Ascending aorta (tissue), 2 donors: ENCODE data around the gene PTGDS. TPM values are rescaled to one million over a fixed set of nuclear protein-coding genes. Genes with fewer than 3 reads are reported as not detected.

Experiments used
- DNase-seq, 2 donors: peaks; one replicate each; pipeline ENCODE4 v3.0.0-alpha.2; 2019; ENCODE audit warnings: low spot score in 2 of 2
- H3K27ac ChIP-seq, 2 donors: fragments of 200-600 bp; sonication (generic); one replicate each; pipeline ENCODE4 v1.5.1; 2016 to 2017; ENCODE audit warnings: mild to moderate bottlenecking in 1 of 2
- H3K27me3 ChIP-seq: fragments of 200-600 bp; sonication (generic); one replicate; pipeline ENCODE4 v1.5.1; 2017
- H3K36me3 ChIP-seq, 2 donors: fragments of 200-600 bp; sonication (generic); one replicate each; pipeline ENCODE4 v1.5.1; 2016
- H3K4me1 ChIP-seq, 2 donors: fragments of 200-600 bp; sonication (generic); one replicate each; pipeline ENCODE4 v1.5.1; 2016 to 2017; ENCODE audit warnings: mild to moderate bottlenecking in 1 of 2
- H3K4me3 ChIP-seq, 2 donors: fragments of 200-600 bp; sonication (generic); one replicate each; pipeline ENCODE4 v1.5.1; 2016 to 2017; ENCODE audit warnings: mild to moderate bottlenecking in 1 of 2
- H3K9me3 ChIP-seq, 2 donors: fragments of 200-600 bp; sonication (generic); one replicate each; pipeline ENCODE4 v1.5.1; 2016
- CTCF ChIP-seq, 3 experiments: fragments of 200-600 bp in 2 of 3; fragments of 450-650 bp in 1 of 3; sonication (generic) in 2 of 3; IDR thresholded peaks; one replicate each; pipeline ENCODE4 v1.5.1; 2016 to 2019; ENCODE audit warnings: antibody characterized with exemption in 3 of 3, mild to moderate bottlenecking in 1 of 3, moderate library complexity in 1 of 3
- intact Hi-C: fragments of 100-400 bp; cut with DNase I; formaldehyde crosslinking; loops from one replicate; pipeline ENCODE4 v1.15.1; 2023
- total RNA-seq: library from RNA; depleted of rRNA; stranded (reverse); fragments of >200 nt; gene quantifications from one replicate; pipeline ENCODE4 v1.1.0, GENCODE V29; 2016

The PTGDS gene
- total RNA-seq, 1 donor from 2014 or later = 68.3 TPM

DNA sequence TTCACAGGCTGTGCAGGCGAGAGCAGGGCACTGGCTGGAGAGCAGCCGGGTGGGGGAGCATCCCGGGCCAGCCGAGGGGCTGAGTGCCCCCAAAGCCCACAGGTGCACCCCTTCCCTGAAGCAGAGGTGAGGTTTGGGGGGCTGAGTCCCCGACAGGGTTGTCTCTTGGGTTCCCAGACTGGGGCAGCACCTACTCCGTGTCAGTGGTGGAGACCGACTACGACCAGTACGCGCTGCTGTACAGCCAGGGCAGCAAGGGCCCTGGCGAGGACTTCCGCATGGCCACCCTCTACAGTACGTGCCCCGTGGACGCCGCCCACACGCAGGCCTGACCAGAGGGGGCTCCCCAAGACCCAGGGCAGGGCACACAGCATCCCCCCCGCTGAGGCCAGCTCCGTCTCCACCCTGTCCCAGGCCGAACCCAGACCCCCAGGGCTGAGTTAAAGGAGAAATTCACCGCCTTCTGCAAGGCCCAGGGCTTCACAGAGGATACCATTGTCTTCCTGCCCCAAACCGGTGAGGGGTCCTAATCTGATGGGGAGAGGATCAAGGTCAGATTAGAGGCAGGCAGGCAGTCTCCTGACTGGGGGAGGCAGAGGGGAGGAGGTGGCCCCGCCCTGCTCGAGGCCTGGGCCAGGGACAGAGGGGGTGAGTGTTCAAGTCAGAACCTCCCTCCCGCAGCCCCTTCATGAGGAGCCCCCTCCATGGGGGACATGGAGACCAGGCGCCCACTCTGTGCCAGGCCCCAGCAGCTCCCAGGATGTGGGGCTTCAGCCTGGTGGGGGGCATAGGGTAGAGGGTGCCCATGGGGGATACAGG, 2.7 kb downstream of the PTGDS start:
- H3K27me3 ChIP-seq = peaks cover 4% of the 10 kb centered on the region
- no peaks in the 10 kb centered on the region for H3K9me3 ChIP-seq
- intact Hi-C loops = no loop called here
- no peak for DNase-seq
- H3K27ac ChIP-seq = no peak overlapping the region
- H3K4me3 ChIP-seq = no peak overlapping the region
- no peaks in the 10 kb centered on the region for H3K36me3 ChIP-seq
- no peak for TF ChIP-seq CTCF (IDR thresholded peaks at IDR 0.05)
- H3K4me1 ChIP-seq = peaks cover 7 to 8% of the 10 kb centered on the region in 2 donors

DNA sequence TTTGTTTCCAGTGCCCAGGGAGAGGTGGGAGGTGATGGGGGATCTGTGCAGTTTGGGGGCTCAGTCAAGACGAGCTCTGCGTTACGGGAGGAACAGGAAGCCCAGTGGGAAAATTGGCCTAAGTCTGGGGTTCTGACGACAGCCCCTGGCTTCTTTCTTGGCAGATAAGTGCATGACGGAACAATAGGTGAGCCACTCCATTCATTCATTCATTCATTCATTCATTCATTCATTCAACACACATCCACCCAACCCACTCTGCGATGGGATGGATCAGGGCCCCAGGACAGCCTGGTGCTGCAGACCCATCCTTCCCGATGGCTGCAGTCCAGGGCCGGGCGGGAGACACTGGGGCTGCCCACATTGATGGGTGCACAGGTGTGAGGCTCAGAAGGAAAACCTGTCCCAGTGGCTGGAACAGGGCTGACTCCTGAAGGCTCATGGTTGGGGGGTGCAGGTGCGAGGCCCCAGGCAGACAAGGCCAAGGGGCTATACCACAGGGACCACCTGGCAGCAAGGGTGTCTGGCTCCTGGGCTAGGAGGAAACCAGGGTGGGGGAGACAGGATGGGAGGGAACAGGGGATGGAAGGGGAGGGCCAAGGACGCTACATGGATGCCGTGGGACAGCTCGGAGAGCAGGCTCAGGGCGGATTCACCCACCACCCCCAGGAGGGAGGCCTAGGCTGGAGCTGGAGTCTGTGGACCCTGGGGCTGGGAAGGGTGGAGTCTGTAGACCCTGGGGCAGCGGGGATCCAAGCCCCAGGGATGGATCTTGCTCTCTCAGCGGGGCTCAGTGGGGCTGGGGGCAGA, 3.6 kb downstream of the PTGDS start:
- intact Hi-C loops = no loop called here
- H3K36me3 ChIP-seq = no peaks in the 10 kb centered on the region
- H3K27ac ChIP-seq = no peak overlapping the region
- peaks cover 7 to 8% of the 10 kb centered on the region in 2 donors for H3K4me1 ChIP-seq
- no peak overlapping the region for H3K4me3 ChIP-seq
- TF ChIP-seq CTCF (IDR thresholded peaks at IDR 0.05) = no peak
- peaks cover 5% of the 10 kb centered on the region for H3K27me3 ChIP-seq
- DNase-seq = no peak
- H3K9me3 ChIP-seq = no peaks in the 10 kb centered on the region

GRCh38 chr9:136981588-136982231, 4.4 kb downstream of the PTGDS start:
- peaks cover 5% of the 10 kb centered on the region for H3K27me3 ChIP-seq
- no peaks in the 10 kb centered on the region for H3K9me3 ChIP-seq
- H3K36me3 ChIP-seq = no peaks in the 10 kb centered on the region
- intact Hi-C loops = no loop called here
- H3K4me1 ChIP-seq = peaks cover 7 to 8% of the 10 kb centered on the region in 2 donors
- TF ChIP-seq CTCF (IDR thresholded peaks at IDR 0.05) = no peak
- no peak overlapping the region for H3K4me3 ChIP-seq
- H3K27ac ChIP-seq = no peak overlapping the region
- DNase-seq = no peak

GRCh38 chr9:136982232-136983051, 5.1 kb downstream of the PTGDS start, which contains the start of gene LCNL1:
Gene LCNL1 (plus strand): TSS chr9:136982993. CDS start chr9:136983587, 594 bp downstream.
- Histone ChIP-seq H3K27me3 (peaks cover 5% of the 10 kb centered on the region), H3K27ac (no peak within 1 kb of the TSS), H3K36me3 (no peaks in the 10 kb centered on the region), H3K4me3 (no peak within 1 kb of the TSS), H3K4me1 (peaks cover 7 to 8% of the 10 kb centered on the region in 2 donors), H3K9me3 (no peaks in the 10 kb centered on the region)
- TF ChIP-seq CTCF (IDR thresholded peaks at IDR 0.05) = no peak
- intact Hi-C loops = no loop called here
- no peak for DNase-seq

DNA sequence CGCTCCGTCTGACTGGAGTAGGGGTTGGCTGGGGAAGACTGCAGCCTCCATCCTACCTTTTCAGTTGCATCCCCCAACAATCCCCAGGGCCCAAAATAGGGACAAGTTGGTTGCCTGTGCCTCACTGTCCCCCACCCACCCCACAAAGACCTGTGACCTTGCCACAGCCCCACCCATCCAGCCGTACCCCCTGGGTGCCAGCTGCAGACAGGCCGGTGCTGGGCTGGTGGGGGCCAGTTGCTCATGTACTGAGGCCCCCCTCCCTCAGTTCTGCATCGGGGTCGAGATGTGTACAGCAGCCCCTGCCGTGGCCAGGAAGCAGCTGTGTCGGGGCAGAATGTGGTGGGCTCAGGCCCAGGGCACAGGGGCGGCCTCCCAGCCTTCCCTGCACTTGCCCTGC, 5.9 kb downstream of the PTGDS start:
- H3K36me3 ChIP-seq = no peaks in the 10 kb centered on the region
- H3K4me1 ChIP-seq = peaks cover 0 to under 1% of the 10 kb centered on the region in 2 donors
- no peak overlapping the region for H3K4me3 ChIP-seq
- peaks cover 5% of the 10 kb centered on the region for H3K27me3 ChIP-seq
- no peak overlapping the region for H3K27ac ChIP-seq
- no peaks in the 10 kb centered on the region for H3K9me3 ChIP-seq
- intact Hi-C loops = no loop called here
- no peak for TF ChIP-seq CTCF (IDR thresholded peaks at IDR 0.05)
- DNase-seq = no peak
